Measurements from ENCODE around the gene XXYLT1.

DNA sequence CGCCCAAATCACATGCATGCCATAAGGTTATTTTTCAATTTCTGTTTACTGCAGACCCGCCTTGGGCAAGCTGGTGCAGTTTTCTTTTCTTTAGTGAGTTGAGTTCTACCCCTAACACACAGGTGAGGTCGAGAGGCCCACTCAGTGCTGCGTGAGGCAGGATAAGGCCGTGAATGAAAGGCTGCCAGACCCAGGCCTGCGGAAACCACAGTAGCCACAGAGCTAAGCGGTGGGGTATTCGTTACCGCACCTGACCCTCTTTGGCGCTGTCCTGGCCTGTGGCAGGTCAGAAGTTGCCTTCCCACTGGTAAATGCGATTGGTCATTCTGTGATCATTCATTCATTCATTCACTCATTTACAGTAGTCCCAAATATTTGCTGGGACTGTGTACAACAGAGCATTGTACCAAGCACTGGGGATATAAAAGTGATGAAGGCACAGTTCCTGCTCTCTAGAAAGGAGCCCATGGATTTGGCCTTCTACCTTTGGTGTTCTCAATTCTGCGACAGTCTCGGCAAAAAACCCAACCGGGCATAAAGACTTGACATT lies 144.8 kb downstream of the XXYLT1 start:
- TF ChIP-seq, protein P1, sequence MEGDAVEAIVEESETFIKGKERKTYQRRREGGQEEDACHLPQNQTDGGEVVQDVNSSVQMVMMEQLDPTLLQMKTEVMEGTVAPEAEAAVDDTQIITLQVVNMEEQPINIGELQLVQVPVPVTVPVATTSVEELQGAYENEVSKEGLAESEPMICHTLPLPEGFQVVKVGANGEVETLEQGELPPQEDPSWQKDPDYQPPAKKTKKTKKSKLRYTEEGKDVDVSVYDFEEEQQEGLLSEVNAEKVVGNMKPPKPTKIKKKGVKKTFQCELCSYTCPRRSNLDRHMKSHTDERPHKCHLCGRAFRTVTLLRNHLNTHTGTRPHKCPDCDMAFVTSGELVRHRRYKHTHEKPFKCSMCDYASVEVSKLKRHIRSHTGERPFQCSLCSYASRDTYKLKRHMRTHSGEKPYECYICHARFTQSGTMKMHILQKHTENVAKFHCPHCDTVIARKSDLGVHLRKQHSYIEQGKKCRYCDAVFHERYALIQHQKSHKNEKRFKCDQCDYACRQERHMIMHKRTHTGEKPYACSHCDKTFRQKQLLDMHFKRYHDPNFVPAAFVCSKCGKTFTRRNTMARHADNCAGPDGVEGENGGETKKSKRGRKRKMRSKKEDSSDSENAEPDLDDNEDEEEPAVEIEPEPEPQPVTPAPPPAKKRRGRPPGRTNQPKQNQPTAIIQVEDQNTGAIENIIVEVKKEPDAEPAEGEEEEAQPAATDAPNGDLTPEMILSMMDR (IDR thresholded peaks at IDR 0.05), result no peak
- TF ChIP-seq POLR2A (IDR thresholded peaks at IDR 0.05) (no peak), EP300 (IDR thresholded peaks at IDR 0.05) (no peak)

Measured in tibial nerve (tissue), 4 donors.